Gastrocnemius medialis (tissue), 4 donors: ENCODE data around the gene TMEM17. TPM values are rescaled to one million over a fixed set of nuclear protein-coding genes. Genes with fewer than 3 reads are reported as not detected.

Source experiments
- ATAC-seq, 2 donors: fragments of 150-250 bp; one replicate each; pipeline ENCODE4 v1.9.1; 2016
- DNase-seq, 2 donors: peaks; one replicate each; pipeline ENCODE4 v3.0.0-alpha.2; 2019
- H3K27ac ChIP-seq, 4 donors: fragments of 200-600 bp; sonication (generic); 1 replicate in 1 of 4; 2 replicates in 3 of 4; pipeline ENCODE4 v1.5.1; 2016 to 2018; ENCODE audit warnings: mild to moderate bottlenecking in 2 of 4, moderate library complexity in 1 of 4
- H3K27me3 ChIP-seq, 3 donors: fragments of 200-600 bp; sonication (generic) in 2 of 3; 1 replicate in 1 of 3; 2 replicates in 2 of 3; pipeline versions ENCODE4 v1.5.1 to v1.6.0; 2016 to 2019; ENCODE audit warnings: mild to moderate bottlenecking in 1 of 3, moderate library complexity in 1 of 3
- H3K36me3 ChIP-seq, 2 donors: fragments of 200-600 bp; sonication (generic) in 1 of 2; one replicate each; pipeline ENCODE4 v1.5.1; 2017 to 2018
- H3K4me1 ChIP-seq, 2 donors: fragments of 200-600 bp; sonication (generic) in 1 of 2; one replicate each; pipeline ENCODE4 v1.5.1; 2016 to 2017; ENCODE audit warnings: mild to moderate bottlenecking in 2 of 2
- H3K4me3 ChIP-seq, 4 donors: fragments of 200-600 bp; sonication (generic) in 3 of 4; 1 replicate in 1 of 4; 2 replicates in 3 of 4; pipeline ENCODE4 v1.5.1; 2016 to 2019; ENCODE audit warnings: mild to moderate bottlenecking in 2 of 4
- H3K9me3 ChIP-seq, 3 donors: fragments of 200-600 bp; sonication (generic) in 2 of 3; 1 replicate in 1 of 3; 2 replicates in 2 of 3; pipeline ENCODE4 v1.5.1; 2016 to 2019
- CTCF ChIP-seq, 5 experiments: fragments of 450-650 bp in 3 of 5; fragments of 200-600 bp in 2 of 5; sonication (generic) in 2 of 5; IDR thresholded peaks in 4 of 5; conservative IDR thresholded peaks in 1 of 5; 1 replicate in 4 of 5; 2 replicates in 1 of 5; pipeline ENCODE4 v1.5.1; 2016 to 2019; ENCODE audit warnings: antibody characterized with exemption in 5 of 5, mild to moderate bottlenecking in 3 of 5, moderate library complexity in 3 of 5
- POLR2A ChIP-seq, 2 donors: fragments of 450-650 bp; IDR thresholded peaks; one replicate each; pipeline ENCODE4 v1.6.1; 2017; ENCODE audit warnings: antibody characterized with exemption in 2 of 2, mild to moderate bottlenecking in 2 of 2, moderate library complexity in 2 of 2
- in situ Hi-C, 4 donors: fragments of 200-750 bp; cut with MboI; loops; one replicate each; pipeline versions ENCODE4 v1.15.0 to v1.8.0; 2017; ENCODE audit warnings: low sequenced_read_pairs in 4 of 4
- intact Hi-C: fragments of 100-400 bp; cut with DNase I; formaldehyde crosslinking; loops from one replicate; pipeline ENCODE4 v1.15.1; 2023; ENCODE audit warnings: low total_unique reads
- total RNA-seq, 4 donors: library from RNA; depleted of rRNA; stranded (reverse); fragments of >200 nt; gene quantifications; one replicate each; pipeline versions ENCODE4 v1.1.0 to v1.2.3, GENCODE V29; 2016

The TMEM17 gene
- total RNA-seq, 4 donors from 2014 or later: 0.15 to 1.8 (median 0.51) TPM

- Histone ChIP-seq H3K4me1 (peaks cover under 1 to 6% of the 10 kb centered on the region in 2 donors), H3K4me3 (no peak overlapping the region), H3K9me3 (no peaks in the 10 kb centered on the region), H3K27me3 (no peaks in the 10 kb centered on the region), H3K27ac (no peak overlapping the region), H3K36me3 (no peaks in the 10 kb centered on the region)
- ATAC-seq: peak; percentile 42 to 60
- TF ChIP-seq CTCF (IDR thresholded peaks at IDR 0.05 in 4 of 5, conservative IDR thresholded peaks at IDR 0.05 in 1 of 5) (no peak), POLR2A (IDR thresholded peaks at IDR 0.05) (no peak)
- intact Hi-C loops: no loop called here
- in situ Hi-C loops: no loop called here
- peak in 1 of 2 donors; percentile 18 for DNase-seq
Observed at GRCh38 chr2:62461707-62462106, 44.3 kb downstream of the TMEM17 start.

- intact Hi-C loops (no loop called here), in situ Hi-C loops (no loop called here)
- Histone ChIP-seq H3K27ac (no peak overlapping the region), H3K4me1 (peaks cover 3 to 7% of the 10 kb centered on the region in 2 donors), H3K36me3 (no peaks in the 10 kb centered on the region), H3K9me3 (no peaks in the 10 kb centered on the region), H3K4me3 (no peak overlapping the region), H3K27me3 (no peaks in the 10 kb centered on the region)
- ATAC-seq (no peak), DNase-seq (no peak)
- no peak for TF ChIP-seq CTCF (IDR thresholded peaks at IDR 0.05 in 4 of 5, conservative IDR thresholded peaks at IDR 0.05 in 1 of 5)
- TF ChIP-seq POLR2A (IDR thresholded peaks at IDR 0.05): no peak
Observed at GRCh38 chr2:62461017-62461553, 44.9 kb downstream of the TMEM17 start.

GRCh38 chr2:62460175-62460574 is 45.8 kb downstream of the TMEM17 start:
- no peak overlapping the region for H3K27ac ChIP-seq
- in situ Hi-C loops: no loop called here
- no peaks in the 10 kb centered on the region for H3K27me3 ChIP-seq
- intact Hi-C loops: no loop called here
- TF ChIP-seq CTCF (IDR thresholded peaks at IDR 0.05 in 4 of 5, conservative IDR thresholded peaks at IDR 0.05 in 1 of 5): no peak
- no peak for TF ChIP-seq POLR2A (IDR thresholded peaks at IDR 0.05)
- ATAC-seq: no peak
- H3K4me3 ChIP-seq: no peak overlapping the region
- no peak for DNase-seq
- no peaks in the 10 kb centered on the region for H3K9me3 ChIP-seq
- H3K36me3 ChIP-seq: no peaks in the 10 kb centered on the region
- peaks cover 3 to 7% of the 10 kb centered on the region in 2 donors for H3K4me1 ChIP-seq

GRCh38 chr2:62459672-62460071 is 46.3 kb downstream of the TMEM17 start:
- in situ Hi-C loops (loop anchor here in 2 of 4 donors (5.0 kb wide), 2 partner anchors 313 to 318 kb away; no protein-coding TSS in a partner anchor), intact Hi-C loops (loop anchor here (5.0 to 10.0 kb wide), 2 partner anchors 48 to 245 kb away; partner anchors contain the start of genes EHBP1 and TMEM17)
- no peak for DNase-seq
- ATAC-seq: no peak
- H3K9me3 ChIP-seq: no peaks in the 10 kb centered on the region
- peaks cover 3 to 7% of the 10 kb centered on the region in 2 donors for H3K4me1 ChIP-seq
- H3K27me3 ChIP-seq: no peaks in the 10 kb centered on the region
- no peaks in the 10 kb centered on the region for H3K36me3 ChIP-seq
- H3K27ac ChIP-seq: no peak overlapping the region
- TF ChIP-seq POLR2A (IDR thresholded peaks at IDR 0.05) (no peak), CTCF (IDR thresholded peaks at IDR 0.05 in 4 of 5, conservative IDR thresholded peaks at IDR 0.05 in 1 of 5) (no peak)
- H3K4me3 ChIP-seq: no peak overlapping the region
